K562 (cell line): Measurements from ENCODE around the gene CPEB1. TPM values are rescaled to one million over a fixed set of nuclear protein-coding genes. Genes with fewer than 3 reads are reported as not detected.
A peak's percentile ranks its signal among the peaks of the same experiment; 100 is the strongest.

Source experiments
- ATAC-seq: fragments of 200-7000 bp; cut with Tn5 transposase; 3 replicates; pipeline ENCODE4 v1.9.1; 2020; ENCODE audit warnings: moderate library complexity
- BruUV-seq: library from RNA; stranded (reverse); fragments of 400-500 nt; replicated peaks from 2 replicates; lab custom pipeline; 2021; lab: Mats Ljungman, UMichigan
- CTCF ChIA-PET: fragments of 300-600 bp; formaldehyde crosslinking; extraction: SDS; loops from one replicate; lab custom pipeline; 2021; ENCODE audit warnings: low intra/inter-chr PET ratio; lab: Yijun Ruan, JAX
- POLR2A ChIA-PET: fragments of 300-600, 350-650 bp; sonication (Branson Sonifier 250); formaldehyde crosslinking; extraction: SDS; loops from one replicate; lab custom pipeline; 2021; ENCODE audit warnings: antibody characterized with exemption, inconsistent platforms; lab: Yijun Ruan, JAX
- DNase-seq, 4 experiments: peaks; one replicate each; pipeline versions ENCODE4 v3.0.0 to v3.0.0-alpha.2; 2011 to 2018; ENCODE audit warnings: low spot score in 3 of 4, mixed read lengths in 3 of 4; ENCODE audit errors: extremely low read depth in 1 of 4
- FAIRE-seq: peaks from 2 replicates; lab custom pipeline; 2011; peaks lifted over from hg19 to GRCh38; lab: Jason Lieb, UNC
- H2AFZ ChIP-seq: 2 replicates; pipeline ENCODE4 v1.6.0; 2011; ENCODE audit warnings: low read depth, low read length, control low read depth, inconsistent platforms
- H3K27ac ChIP-seq: fragments of 200-600 bp; 3 replicates; pipeline ENCODE4 v1.8.0; 2011; ENCODE audit warnings: low read depth, mild to moderate bottlenecking, control low read depth, inconsistent platforms, low read length, moderate library complexity, mixed read lengths; ENCODE audit errors: extremely low read depth
- H3K27me3 ChIP-seq, 2 experiments: fragments of 300-600 bp in 1 of 2; 2 replicates in 1 of 2; 3 replicates in 1 of 2; pipeline versions ENCODE4 v1.6.0 to v1.8.0; 2011; ENCODE audit warnings: inconsistent platforms in 2 of 2, low read length in 2 of 2, mild to moderate bottlenecking in 1 of 2, mixed read lengths in 1 of 2, moderate library complexity in 1 of 2; ENCODE audit not compliant: control insufficient read depth in 2 of 2, insufficient read depth in 2 of 2
- H3K36me3 ChIP-seq: fragments of 300-600 bp; 3 replicates; pipeline ENCODE4 v1.8.0; 2011; ENCODE audit warnings: mild to moderate bottlenecking, low read length, inconsistent platforms; ENCODE audit not compliant: control insufficient read depth, insufficient read depth
- H3K4me1 ChIP-seq, 2 experiments: fragments of 200-600 bp in 1 of 2; replicated peaks in 1 of 2; 2 replicates in 1 of 2; 3 replicates in 1 of 2; pipeline versions ENCODE4 v1.5.1 to v1.8.0; 2011; ENCODE audit warnings: inconsistent platforms in 2 of 2, low read length in 2 of 2, mild to moderate bottlenecking in 1 of 2, mixed read lengths in 1 of 2, moderate library complexity in 1 of 2; ENCODE audit not compliant: control insufficient read depth in 2 of 2, insufficient read depth in 2 of 2
- H3K4me2 ChIP-seq: 2 replicates; pipeline ENCODE4 v1.6.1; 2011; ENCODE audit warnings: low read length, control low read depth, inconsistent platforms, mixed read lengths; ENCODE audit not compliant: insufficient read depth
- H3K4me3 ChIP-seq: fragments of 200-600 bp; sonication (generic), shearing (Covaris generic); 2 replicates; pipeline ENCODE4 v1.5.1; 2016; ENCODE audit warnings: control low read depth, inconsistent platforms
- H3K79me2 ChIP-seq: fragments of 200-600 bp; 3 replicates; pipeline ENCODE4 v1.8.0; 2011; ENCODE audit warnings: low read length, inconsistent platforms; ENCODE audit not compliant: control insufficient read depth, insufficient read depth
- H3K9ac ChIP-seq, 2 experiments: 2 replicates each; pipeline versions ENCODE4 v1.6.0 to v1.6.1; 2011; ENCODE audit warnings: low read depth in 2 of 2, low read length in 2 of 2, control low read depth in 1 of 2, inconsistent platforms in 1 of 2, mild to moderate bottlenecking in 1 of 2, mixed read lengths in 1 of 2; ENCODE audit not compliant: insufficient read depth in 1 of 2
- H3K9me1 ChIP-seq: one replicate; pipeline ENCODE4 v1.6.0; 2011; ENCODE audit warnings: inconsistent platforms, mild to moderate bottlenecking, low read length, moderate library complexity; ENCODE audit not compliant: control insufficient read depth, insufficient read depth
- H3K9me3 ChIP-seq: replicated peaks from 2 replicates; pipeline ENCODE4 v1.5.1; 2011; ENCODE audit warnings: low read depth, low read length, inconsistent platforms; ENCODE audit not compliant: control insufficient read depth, insufficient read depth
- H4K20me1 ChIP-seq: replicated peaks from 2 replicates; pipeline ENCODE4 v1.6.1; 2011; ENCODE audit warnings: low read length, inconsistent platforms, mixed read lengths; ENCODE audit not compliant: control insufficient read depth, insufficient read depth
- ARID1B ChIP-seq: fragments of 450-650 bp; IDR thresholded peaks from 2 replicates; pipeline ENCODE4 v1.6.1; 2016; ENCODE audit warnings: antibody characterized with exemption, mild to moderate bottlenecking, inconsistent platforms
- ATF3 ChIP-seq, 2 experiments: fragments of 450-650 bp in 1 of 2; sonication (generic) in 1 of 2; formaldehyde crosslinking in 1 of 2; IDR thresholded peaks in 1 of 2; conservative IDR thresholded peaks in 1 of 2; 2 replicates each; pipeline versions ENCODE4 v1.6.1 to v1.8.1; 2016 to 2023; ENCODE audit warnings: mild to moderate bottlenecking in 2 of 2, moderate library complexity in 2 of 2, inconsistent platforms in 1 of 2, missing genetic modification reagents in 1 of 2
- BRD9 ChIP-seq: fragments of 450-650 bp; IDR thresholded peaks from 2 replicates; pipeline ENCODE4 v1.6.1; 2018; ENCODE audit warnings: low read depth; ENCODE audit not compliant: partially characterized antibody
- CEBPB ChIP-seq: fragments of 450-650 bp; IDR thresholded peaks from 2 replicates; pipeline ENCODE4 v1.6.1; 2016; ENCODE audit warnings: missing genetic modification characterization, missing compliant biosample characterization
- CTCF ChIP-seq, 3 experiments: IDR thresholded peaks in 2 of 3; conservative IDR thresholded peaks in 1 of 3; 2 replicates each; pipeline ENCODE4 v1.5.1; 2011 to 2012; ENCODE audit warnings: low read length in 3 of 3, mild to moderate bottlenecking in 3 of 3, control low read depth in 2 of 3, improper control_type of control experiment in 1 of 3, inconsistent platforms in 1 of 3, low read depth in 1 of 3, mixed read lengths in 1 of 3, moderate library complexity in 1 of 3; ENCODE audit not compliant: insufficient read depth in 2 of 3
- HSF4 ChIP-seq: fragments of 250-450 bp; sonication (Bioruptor Pico); IDR thresholded peaks from 2 replicates; pipeline ENCODE4 v2.1.2; 2022; ENCODE audit warnings: mild to moderate bottlenecking, moderate library complexity, borderline replicate concordance
- NR1H2 ChIP-seq: sonication (generic); formaldehyde crosslinking; IDR thresholded peaks from 2 replicates; pipeline ENCODE4 v1.4.0; 2020; ENCODE audit warnings: mild to moderate bottlenecking, missing genetic modification reagents
- TAL1 ChIP-seq: fragments of 450-650 bp; IDR thresholded peaks from 2 replicates; pipeline ENCODE4 v1.6.1; 2016; ENCODE audit warnings: mild to moderate bottlenecking
- TEAD1 ChIP-seq, 2 experiments: fragments of 450-650 bp in 1 of 2; sonication (generic) in 1 of 2; formaldehyde crosslinking; IDR thresholded peaks; 2 replicates each; pipeline versions ENCODE4 v1.4.0 to v1.8.0; 2020 to 2022; ENCODE audit warnings: mild to moderate bottlenecking in 2 of 2, missing genetic modification reagents in 1 of 2
- ZNF518B ChIP-seq: fragments of 250-450 bp; sonication (Bioruptor Pico); IDR thresholded peaks from 2 replicates; pipeline ENCODE4 v1.5.0; 2021; ENCODE audit warnings: mild to moderate bottlenecking, moderate library complexity
- WGBS: fragments of 100-300 bp; shearing (Covaris generic); methylation state at CpG from one replicate; pipeline ENCODE4 v1.1.6; 2016; ENCODE audit warnings: low coverage, mixed read lengths; ENCODE audit not compliant: insufficient coverage; ENCODE audit errors: missing lambda C conversion rate; 5-methylcytosine and 5-hydroxymethylcytosine counted together
- in situ Hi-C: fragments of 300-500 bp; cut with MboI; formaldehyde crosslinking; loops from 4 replicates; pipeline ENCODE4 v1.15.0; 2018; ENCODE audit warnings: inconsistent platforms, mixed read lengths
- intact Hi-C: fragments of 100-400 bp; cut with micrococcal nuclease; formaldehyde crosslinking; loops from 2 replicates; pipeline ENCODE4 v1.14.2; 2022
- polyA plus RNA-seq, 8 experiments: library from polyadenylated mRNA; depleted of rRNA in 4 of 8; stranded (reverse) in 5 of 8; unstranded in 3 of 8; fragments of >200 nt; fragmentation: Nextera tagmentation in 2 of 8; fragmentation: Illumina TruSeq in 1 of 8; extraction: Ambion mirVana in 2 of 8; extraction: Trizol in 1 of 8; gene quantifications; 2 replicates each; pipeline versions ENCODE4 v1.2.1 to v1.2.3, GENCODE V29; 2011 to 2014; ENCODE audit warnings: inconsistent platforms in 1 of 8, missing spikeins in 1 of 8
- total RNA-seq, 7 experiments: library from RNA; depleted of rRNA in 6 of 7; stranded (reverse); fragments of >200 nt in 6 of 7; fragmentation: Illumina TruSeq in 2 of 7; extraction: Trizol in 2 of 7; gene quantifications; 2 replicates each; pipeline versions ENCODE4 v1.2.1 to v1.2.3, GENCODE V29; 2011 to 2021; ENCODE audit warnings: low replicate concordance in 1 of 7

CPEB1 gene
- total and polyA plus RNA-seq, 9 of the 15 experiments (the other 6 are each of a cell fraction or from before 2014, with no cell fraction given) = 2.2 to 13.4 (median 9.7) TPM

- TF ChIP-seq TEAD1 (CRISPR knock-in tag; IDR thresholded peaks at IDR 0.05) (0 out of 4 replicates have a peak, but pooled peaks of 1 of the 2 experiments have one; percentile 22), CTCF (IDR thresholded peaks at IDR 0.05 in 2 of 3, conservative IDR thresholded peaks at IDR 0.05 in 1 of 3; ENCODE audit: insufficient read depth in 2 of 3, low read depth in 1 of 3, low read length in 3 of 3) (peak in 2 of 3 experiments; percentile 43 to 55; a peak in 4 of 6 replicates), TAL1 (no peak), NR1H2 (CRISPR knock-in tag) (no peak), ARID1B (no peak)
Observed at GRCh38 chr15:82585072-82585471, 62.1 kb downstream of the CPEB1 start (continued).

- Histone ChIP-seq H3K79me2 (no peaks in the 10 kb centered on the region), H3K9me1 (no peaks in the 10 kb centered on the region), H3K4me1 (no peaks in the 10 kb centered on the region), H3K36me3 (no peaks in the 10 kb centered on the region), H3K27me3 (no peaks in the 10 kb centered on the region), H3K4me2 (no peak overlapping the region), H3K9me3 (no peaks in the 10 kb centered on the region), H3K27ac (no peak overlapping the region), H3K9ac (no peak overlapping the region), H2AFZ (no peak overlapping the region), H3K4me3 (no peak overlapping the region), H4K20me1 (no peaks in the 10 kb centered on the region)
- no peak for ATAC-seq
- 86% methylated on average over 1 of the region's 2 CpGs for WGBS
- intact Hi-C loops = no loop called here
- no peak for DNase-seq
- no peak for FAIRE-seq
- BruUV-seq = no TSS peak
- in situ Hi-C loops = no loop called here
- ChIA-PET CTCF (no interaction called here), POLR2A (no interaction called here)
- peak; percentile 62 for TF ChIP-seq CEBPB (tag)
- peak; percentile 23; the same call in 1 of the 2 replicates for TF ChIP-seq ATF3 (IDR thresholded peaks at IDR 0.05)
- no peak for TF ChIP-seq ATF3 (CRISPR knock-in tag; conservative IDR thresholded peaks at IDR 0.05)
- TF ChIP-seq HSF4 (CRISPR knock-in tag) = no peak
- no peak for TF ChIP-seq BRD9
- TF ChIP-seq ZNF518B (CRISPR knock-in tag) = no peak
Observed at GRCh38 chr15:82580713-82581112, 66.5 kb downstream of the CPEB1 start.
